A549 (cell line): Measurements from ENCODE around the gene SLC9A3. TPM values are rescaled to one million over a fixed set of nuclear protein-coding genes. Genes with fewer than 3 reads are reported as not detected.

Experiments
- ATAC-seq, 2 experiments: fragments of 200-7000 bp in 1 of 2; fragments of >200 bp in 1 of 2; cut with Nextera tagmentation in 1 of 2; cut with Tn5 transposase in 1 of 2; 3 replicates each; pipeline versions ENCODE4 v1.8.0 to v1.9.1; 2018 to 2020; ENCODE audit warnings: mild to moderate bottlenecking in 1 of 2, moderate library complexity in 1 of 2
- CTCF ChIA-PET: fragments of 300-600 bp; sonication (Branson Sonifier 250); formaldehyde crosslinking; extraction: SDS; loops from one replicate; lab custom pipeline; 2021; ENCODE audit warnings: antibody characterized with exemption, inconsistent platforms; lab: Yijun Ruan, JAX
- POLR2A ChIA-PET: fragments of 350-600 bp; formaldehyde crosslinking; extraction: SDS; loops from one replicate; lab custom pipeline; 2021; ENCODE audit warnings: antibody characterized with exemption, inconsistent platforms; lab: Yijun Ruan, JAX
- DNase-seq, 2 experiments: peaks; one replicate each; pipeline versions ENCODE4 v3.0.0 to v3.0.0-alpha.2; 2011 to 2016; ENCODE audit warnings: low read depth in 1 of 2, low spot score in 1 of 2
- FAIRE-seq: peaks from 2 replicates; lab custom pipeline; 2011; peaks lifted over from hg19 to GRCh38; lab: Jason Lieb, UNC
- H3K27ac ChIP-seq, 2 experiments: fragments of >200 bp; sonication (Bioruptor Twin); formaldehyde crosslinking; 3 replicates each; pipeline ENCODE4 v1.5.1; 2016 to 2017
- H3K4me1 ChIP-seq: fragments of >200 bp; sonication (Bioruptor Twin); formaldehyde crosslinking; 3 replicates; pipeline ENCODE4 v1.6.1; 2016
- H3K4me2 ChIP-seq: fragments of >200 bp; sonication (Bioruptor Twin); formaldehyde crosslinking; 3 replicates; pipeline ENCODE4 v1.6.1; 2016
- H3K4me3 ChIP-seq: fragments of >200 bp; sonication (Bioruptor Twin); formaldehyde crosslinking; 3 replicates; pipeline ENCODE4 v1.5.1; 2016
- H3K9me3 ChIP-seq: fragments of >200 bp; sonication (Bioruptor Twin); formaldehyde crosslinking; 3 replicates; pipeline ENCODE4 v1.6.1; 2016
- BCL3 ChIP-seq: fragments of >200 bp; sonication (Bioruptor Twin); formaldehyde crosslinking; IDR thresholded peaks from 3 replicates; pipeline ENCODE4 v1.6.1; 2016
- CHD2 ChIP-seq: fragments of 150-350 bp; IDR thresholded peaks from 2 replicates; pipeline ENCODE4 v1.6.1; 2014; ENCODE audit warnings: low read length; ENCODE audit not compliant: partially characterized antibody
- ESRRA ChIP-seq: fragments of 150-350 bp; IDR thresholded peaks from 2 replicates; pipeline ENCODE4 v1.6.1; 2014; ENCODE audit warnings: mild to moderate bottlenecking, low read length, borderline replicate concordance
- FOXS1 ChIP-seq: fragments of 250-450 bp; sonication (Bioruptor Pico); IDR thresholded peaks from 2 replicates; pipeline ENCODE4 v1.5.0; 2020; ENCODE audit warnings: mild to moderate bottlenecking, moderate library complexity
- GATA3 ChIP-seq: IDR thresholded peaks from 2 replicates; pipeline ENCODE4 v1.6.1; 2012; ENCODE audit warnings: borderline replicate concordance
- HOXA7 ChIP-seq: fragments of 250-450 bp; sonication (Bioruptor Pico); IDR thresholded peaks from 2 replicates; pipeline ENCODE4 v1.5.0; 2020; ENCODE audit warnings: mild to moderate bottlenecking, moderate library complexity
- HOXB13 ChIP-seq: fragments of 250-450 bp; sonication (Bioruptor Pico); IDR thresholded peaks from 2 replicates; pipeline ENCODE4 v1.5.0; 2020; ENCODE audit warnings: low read depth, mild to moderate bottlenecking, moderate library complexity
- KDM1A ChIP-seq: fragments of 200-600 bp; sonication (generic); IDR thresholded peaks from 2 replicates; pipeline ENCODE4 v1.6.1; 2016; ENCODE audit warnings: low read depth, mild to moderate bottlenecking
- MYC ChIP-seq: IDR thresholded peaks from 2 replicates; pipeline ENCODE4 v1.6.1; 2012; ENCODE audit warnings: mild to moderate bottlenecking, inconsistent platforms, low read length, improper control_type of control experiment, borderline replicate concordance
- RARB ChIP-seq: fragments of 250-450 bp; sonication (Bioruptor Pico); IDR thresholded peaks from 2 replicates; pipeline ENCODE4 v1.8.0; 2021; ENCODE audit warnings: mild to moderate bottlenecking, moderate library complexity
- RCOR1 ChIP-seq: fragments of 150-350 bp; IDR thresholded peaks from 2 replicates; pipeline ENCODE4 v1.6.1; 2014; ENCODE audit warnings: antibody characterized with exemption, low read length, low read depth
- REST ChIP-seq: fragments of 200-600 bp; sonication (generic); IDR thresholded peaks from 2 replicates; pipeline ENCODE4 v1.6.1; 2016; ENCODE audit warnings: antibody characterized with exemption, mild to moderate bottlenecking, moderate library complexity
- RNF2 ChIP-seq: fragments of 200-600 bp; sonication (generic); IDR thresholded peaks from 2 replicates; pipeline ENCODE4 v1.6.1; 2016; ENCODE audit warnings: low read depth, mild to moderate bottlenecking, antibody characterized with exemption, moderate library complexity, borderline replicate concordance
- SREBF2 ChIP-seq: fragments of 450-650 bp; IDR thresholded peaks from 2 replicates; pipeline ENCODE4 v1.6.1; 2014; ENCODE audit warnings: mild to moderate bottlenecking, moderate library complexity
- TP53 ChIP-seq: fragments of 250-450 bp; sonication (Bioruptor Pico); IDR thresholded peaks from 2 replicates; pipeline ENCODE4 v1.5.0; 2021; ENCODE audit warnings: mild to moderate bottlenecking, moderate library complexity
- ZNF302 ChIP-seq: fragments of 250-450 bp; sonication (Bioruptor Pico); IDR thresholded peaks from 2 replicates; pipeline ENCODE4 v1.9.0; 2021; ENCODE audit warnings: inconsistent platforms, mild to moderate bottlenecking, moderate library complexity
- ZSCAN20 ChIP-seq: fragments of 250-450 bp; sonication (Bioruptor Pico); IDR thresholded peaks from 2 replicates; pipeline ENCODE4 v1.8.0; 2022; ENCODE audit warnings: mild to moderate bottlenecking, moderate library complexity
- WGBS: methylation state at CpG from one replicate; pipeline ENCODE4 v1.1.6; 2017; ENCODE audit errors: missing lambda C conversion rate; 5-methylcytosine and 5-hydroxymethylcytosine counted together
- polyA plus RNA-seq, 4 experiments: library from polyadenylated mRNA; depleted of rRNA in 3 of 4; stranded (reverse); fragments of >200 nt; fragmentation: RNase III in 1 of 4; extraction: RNeasy Plus Mini Kit Qiagen cat#74134 plus additional on column Dnase treatment in 1 of 4; gene quantifications; 2 replicates in 3 of 4; 3 replicates in 1 of 4; pipeline ENCODE4 v1.2.3, GENCODE V29; 2011 to 2017
- TF ChIP-seq, protein P1 (sequence below): IDR thresholded peaks from 2 replicates; pipeline ENCODE4 v1.6.1; 2012; ENCODE audit warnings: low read depth, borderline replicate concordance
- TF ChIP-seq, protein P2 (sequence below): IDR thresholded peaks from 2 replicates; pipeline ENCODE4 v1.6.1; 2012

The SLC9A3 gene
- polyA plus RNA-seq, 2 of the 4 experiments (the other 2 are of a cell fraction) = 1.3 TPM

DNA sequence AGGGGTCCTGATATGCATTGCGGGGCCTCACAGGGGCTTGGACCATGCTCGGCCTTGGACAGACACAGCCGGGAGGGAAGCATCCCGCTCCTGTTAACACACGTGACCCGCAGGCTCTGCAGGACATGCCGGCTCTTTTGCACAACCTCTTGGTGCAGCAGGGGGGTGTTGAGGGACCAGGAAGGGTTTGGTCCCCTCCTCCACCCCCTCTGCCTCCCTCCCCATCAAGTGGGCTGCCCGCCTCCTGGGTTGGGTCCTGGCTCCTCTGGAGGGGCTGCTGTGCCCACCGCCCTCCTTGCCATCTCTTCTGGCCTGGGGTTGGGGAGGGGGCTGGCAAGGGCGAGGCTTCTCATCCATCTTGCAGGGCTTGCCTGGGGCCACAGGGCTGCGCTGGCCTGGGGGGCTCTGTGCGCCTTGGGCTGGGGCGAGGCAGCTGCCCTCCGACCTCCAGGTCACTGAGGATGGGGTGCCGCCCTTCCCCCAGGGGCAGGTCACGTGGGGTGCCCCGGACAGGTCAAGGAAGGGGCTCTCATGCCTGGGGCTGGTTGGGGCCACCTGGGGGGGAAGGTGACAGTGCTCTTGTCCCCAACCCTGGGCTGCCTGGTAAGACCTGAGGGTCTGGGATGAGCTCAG is 16.8 kb upstream of the SLC9A3 start:
- TF ChIP-seq RARB (CRISPR knock-in tag) = no peak
- TF ChIP-seq TP53 = no peak
- TF ChIP-seq BCL3 = no peak
- no peak for TF ChIP-seq ZNF302 (CRISPR knock-in tag)
- no peak for TF ChIP-seq RCOR1
- TF ChIP-seq FOXS1 (CRISPR knock-in tag) = no peak
- no peak for TF ChIP-seq REST
- TF ChIP-seq SREBF2 = no peak
- TF ChIP-seq, protein P1, sequence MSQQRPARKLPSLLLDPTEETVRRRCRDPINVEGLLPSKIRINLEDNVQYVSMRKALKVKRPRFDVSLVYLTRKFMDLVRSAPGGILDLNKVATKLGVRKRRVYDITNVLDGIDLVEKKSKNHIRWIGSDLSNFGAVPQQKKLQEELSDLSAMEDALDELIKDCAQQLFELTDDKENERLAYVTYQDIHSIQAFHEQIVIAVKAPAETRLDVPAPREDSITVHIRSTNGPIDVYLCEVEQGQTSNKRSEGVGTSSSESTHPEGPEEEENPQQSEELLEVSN = no peak
- no peak for TF ChIP-seq ZSCAN20
- no peak for TF ChIP-seq KDM1A
- TF ChIP-seq GATA3 = no peak
- no peak for TF ChIP-seq HOXA7 (CRISPR knock-in tag)
- TF ChIP-seq HOXB13 (CRISPR knock-in tag) = no peak
- 0 out of 3 replicates have a peak, but pooled peaks cover 3% of the 10 kb centered on the region for H3K4me1 ChIP-seq
- ChIA-PET POLR2A (no interaction called here), CTCF (interaction anchor here (1.1 to 1.4 kb wide), 2 partner anchors 8 to 361 kb away, joined by 3 to 4 read pairs; no protein-coding TSS in a partner anchor)
- H3K4me3 ChIP-seq = no peak overlapping the region
- DNase-seq = no peak
- ATAC-seq = no peak
- no peak overlapping the region for H3K27ac ChIP-seq
- 50% methylated on average over 9 of the region's 17 CpGs for whole genome bisulfite sequencing
- H3K4me2 ChIP-seq = no peak overlapping the region
- H3K9me3 ChIP-seq = no peaks in the 10 kb centered on the region
- no peak for FAIRE-seq

DNA sequence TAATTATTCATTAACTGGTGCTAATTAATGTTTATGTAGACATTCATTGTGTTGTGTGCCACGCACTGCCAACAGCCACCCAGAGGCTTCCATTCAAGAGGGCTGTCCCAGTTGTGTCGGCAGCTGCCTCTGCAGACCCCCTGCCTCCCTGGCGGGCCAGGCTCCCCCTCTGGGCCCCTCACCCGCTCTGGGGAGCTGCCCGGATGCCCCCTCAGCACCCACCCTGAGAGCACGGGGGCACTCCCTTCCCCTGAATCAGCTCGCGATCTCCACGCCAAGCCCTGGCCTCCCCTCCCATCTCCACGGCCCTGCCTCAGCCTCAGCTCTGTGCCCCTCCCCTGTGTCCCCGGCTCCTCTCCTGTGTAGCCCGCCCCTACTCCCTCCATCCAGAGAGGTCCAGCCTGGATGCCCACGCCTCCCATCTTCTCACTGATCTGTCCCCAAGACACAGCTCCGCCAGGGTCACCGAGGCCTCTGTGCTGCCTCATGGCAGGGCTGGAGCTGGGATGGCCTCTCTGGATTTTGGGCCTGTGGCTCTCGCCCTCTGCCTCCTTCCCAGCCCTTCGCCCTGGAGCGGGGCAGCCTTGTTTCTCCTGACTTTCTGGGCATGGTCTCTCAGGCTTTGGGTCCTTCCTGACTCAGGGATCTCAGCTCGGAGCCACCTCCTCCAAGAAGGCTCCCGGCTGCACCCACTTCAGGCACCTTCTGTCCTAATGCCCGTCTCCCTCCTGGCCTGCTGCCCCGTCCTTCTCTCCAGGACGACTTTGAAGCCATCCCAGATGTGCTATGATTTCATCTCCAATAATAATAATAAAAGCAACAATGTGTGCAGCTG is 16.0 kb upstream of the SLC9A3 start:
- POLR2A ChIA-PET = no interaction called here
- Histone ChIP-seq H3K4me3 (no peak overlapping the region), H3K4me1 (0 out of 3 replicates have a peak, but pooled peaks cover 3% of the 10 kb centered on the region), H3K9me3 (no peaks in the 10 kb centered on the region), H3K27ac (no peak overlapping the region), H3K4me2 (no peak overlapping the region)
- CTCF ChIA-PET = interaction anchor here (1.1 to 1.4 kb wide), 2 partner anchors 8 to 362 kb away, joined by 3 read pairs; no protein-coding TSS in a partner anchor
- TF ChIP-seq ZSCAN20 (no peak), RNF2 (no peak), GATA3 (no peak), MYC (no peak), ESRRA (no peak), CHD2 (no peak)
- TF ChIP-seq, protein P2, sequence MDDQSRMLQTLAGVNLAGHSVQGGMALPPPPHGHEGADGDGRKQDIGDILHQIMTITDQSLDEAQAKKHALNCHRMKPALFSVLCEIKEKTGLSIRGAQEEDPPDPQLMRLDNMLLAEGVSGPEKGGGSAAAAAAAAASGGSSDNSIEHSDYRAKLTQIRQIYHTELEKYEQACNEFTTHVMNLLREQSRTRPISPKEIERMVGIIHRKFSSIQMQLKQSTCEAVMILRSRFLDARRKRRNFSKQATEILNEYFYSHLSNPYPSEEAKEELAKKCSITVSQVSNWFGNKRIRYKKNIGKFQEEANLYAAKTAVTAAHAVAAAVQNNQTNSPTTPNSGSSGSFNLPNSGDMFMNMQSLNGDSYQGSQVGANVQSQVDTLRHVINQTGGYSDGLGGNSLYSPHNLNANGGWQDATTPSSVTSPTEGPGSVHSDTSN = no peak
- DNase-seq (no peak), ATAC-seq (peak in 1 of 2 experiments; percentile 8; a peak in 1 of 6 replicates), FAIRE-seq (no peak)
- WGBS = 62% methylated on average over 23 of the region's 23 CpGs
